ENCODE measurements around the gene LEMD2.

LEMD2 gene

DNA sequence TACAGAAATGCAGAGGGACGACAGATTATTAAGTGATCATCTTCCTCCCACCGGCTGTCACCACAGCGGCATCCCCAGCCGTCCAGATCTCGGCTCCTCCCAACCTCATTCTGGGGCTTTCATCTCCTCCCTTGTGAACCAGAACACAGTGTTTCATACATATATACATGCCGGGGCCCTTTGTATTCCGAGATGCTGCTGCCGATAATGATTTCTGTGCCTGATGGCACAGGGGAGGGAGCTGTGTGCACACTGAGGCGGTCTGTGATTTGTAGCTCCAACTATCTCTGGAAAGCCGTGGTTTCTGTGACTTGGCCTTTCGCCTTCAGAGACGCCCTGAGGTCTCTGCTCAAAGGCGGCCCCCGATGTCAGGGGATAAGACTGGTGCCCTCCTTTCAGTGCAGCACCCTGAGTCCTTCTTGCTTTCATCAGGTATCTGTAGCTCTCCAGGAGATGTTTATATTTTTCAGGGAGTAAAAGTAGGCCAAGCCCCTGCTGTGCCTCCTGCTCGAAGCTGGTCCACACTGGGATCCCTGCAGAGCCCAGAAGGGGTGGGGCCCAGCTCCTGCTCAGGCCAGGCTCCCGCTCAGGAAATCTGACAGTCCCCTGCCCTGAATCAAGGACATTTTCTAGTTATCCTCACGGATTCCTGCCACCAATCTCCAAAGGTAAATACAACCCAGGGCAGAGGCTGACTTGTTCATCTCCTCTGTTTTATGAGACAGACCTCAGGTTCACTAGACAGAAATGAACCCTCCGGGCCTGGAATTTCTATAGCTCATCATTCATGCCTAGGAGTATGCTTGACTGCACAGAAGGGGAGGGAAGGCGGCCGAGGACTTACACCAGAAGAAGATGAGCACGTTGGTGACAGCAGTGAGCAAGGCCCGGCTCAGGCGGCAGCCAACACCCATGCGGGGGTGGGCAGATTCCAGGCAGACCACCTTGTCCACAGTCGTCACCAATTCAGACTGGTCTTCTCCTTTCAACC lies 11.2 kb downstream of the LEMD2 start:
- DNase-seq (ENCODE audit: extremely low read depth in 1 of 2, low read depth in 1 of 2), result no peak

DNA sequence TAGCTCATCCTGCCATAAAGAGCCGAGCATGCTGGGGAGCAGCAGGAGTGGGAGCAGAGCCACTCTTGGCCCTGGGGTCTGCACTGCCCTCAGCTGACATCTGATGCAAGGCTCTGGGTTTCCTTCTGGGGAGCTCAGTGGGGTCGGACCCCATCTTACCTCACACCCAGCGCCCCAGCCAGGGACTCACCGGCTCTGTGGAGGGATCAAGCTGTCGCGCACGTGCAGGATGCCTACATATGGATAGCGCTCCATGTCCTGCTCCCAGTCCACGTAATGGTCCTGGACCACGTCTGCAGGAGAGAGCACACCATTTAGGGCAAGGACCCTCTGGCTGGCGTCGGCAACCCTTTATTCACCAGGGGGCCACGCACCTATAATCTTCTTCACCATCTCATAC lies 12.2 kb downstream of the LEMD2 start:
- no peak for DNase-seq (ENCODE audit: extremely low read depth in 1 of 2, low read depth in 1 of 2)

DNA sequence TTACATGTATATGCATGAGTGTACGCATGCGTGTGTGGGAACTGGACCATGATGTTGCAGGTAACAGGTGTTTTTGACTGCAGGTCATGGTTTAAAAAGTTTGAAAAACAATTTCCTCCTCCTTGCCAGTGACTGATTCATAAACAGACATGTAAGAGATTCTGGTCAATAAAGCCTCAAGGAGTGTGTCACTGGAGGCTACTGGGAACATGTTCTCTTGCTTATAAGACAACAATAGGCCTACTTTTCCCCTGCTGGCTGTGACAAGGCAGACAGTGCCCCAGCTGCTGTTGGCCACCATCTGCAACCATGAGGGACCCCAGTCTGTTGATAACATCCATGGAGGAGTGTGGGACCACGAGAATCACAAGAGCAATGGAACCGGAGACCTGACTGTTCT lies 12.7 kb downstream of the LEMD2 start:
- DNase-seq (ENCODE audit: extremely low read depth in 1 of 2, low read depth in 1 of 2), result no peak

DNA sequence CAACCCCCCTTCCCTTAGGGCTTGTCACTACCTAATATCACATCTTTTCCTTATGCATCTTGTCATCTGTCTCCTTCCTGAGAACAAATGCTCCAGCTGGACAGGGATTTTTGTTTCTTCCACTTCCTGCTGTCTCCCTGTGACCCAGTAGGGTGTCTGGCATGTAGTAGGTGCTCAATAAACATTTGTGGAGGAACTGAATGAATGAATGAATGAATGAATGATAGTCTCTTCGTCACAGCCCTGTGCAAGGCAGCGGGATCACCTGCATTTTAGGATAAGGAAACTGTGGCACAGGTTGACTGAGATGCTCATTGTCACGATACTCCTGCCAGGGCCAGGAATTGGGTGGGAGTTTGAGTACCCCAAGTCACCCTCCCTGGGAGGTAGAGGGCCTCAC lies 14.2 kb downstream of the LEMD2 start:
- DNase-seq (ENCODE audit: extremely low read depth in 1 of 2, low read depth in 1 of 2), result no peak

DNA sequence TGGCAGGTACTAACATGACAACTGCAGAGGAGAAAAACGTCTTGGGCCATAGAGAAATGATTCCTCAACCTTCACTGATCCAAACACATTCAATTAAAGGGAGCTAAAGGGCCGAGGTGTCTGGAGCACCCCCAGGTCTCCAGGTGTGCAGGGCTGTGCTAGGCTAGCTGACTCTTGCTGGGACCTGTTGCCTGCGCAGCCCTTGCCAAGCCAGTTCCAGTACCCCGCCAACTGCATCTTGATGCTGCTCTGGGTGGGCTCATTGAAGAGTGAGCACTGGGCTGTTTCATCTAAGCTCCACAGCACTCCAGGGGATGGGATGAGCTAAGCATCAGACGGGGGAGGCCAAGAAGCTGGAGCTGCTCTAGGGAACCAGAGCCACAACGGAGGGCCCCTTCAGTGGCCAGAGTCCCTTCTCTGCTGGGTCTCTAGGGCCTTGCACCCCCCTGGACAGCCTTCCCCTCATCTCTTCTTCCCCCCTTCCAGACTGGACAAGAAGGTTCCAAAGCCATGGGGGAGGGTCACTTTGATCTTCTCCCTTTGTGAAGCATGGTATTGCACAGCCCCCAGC lies 15.9 kb downstream of the LEMD2 start:
- DNase-seq (ENCODE audit: extremely low read depth in 1 of 2, low read depth in 1 of 2), result no peak

DNA sequence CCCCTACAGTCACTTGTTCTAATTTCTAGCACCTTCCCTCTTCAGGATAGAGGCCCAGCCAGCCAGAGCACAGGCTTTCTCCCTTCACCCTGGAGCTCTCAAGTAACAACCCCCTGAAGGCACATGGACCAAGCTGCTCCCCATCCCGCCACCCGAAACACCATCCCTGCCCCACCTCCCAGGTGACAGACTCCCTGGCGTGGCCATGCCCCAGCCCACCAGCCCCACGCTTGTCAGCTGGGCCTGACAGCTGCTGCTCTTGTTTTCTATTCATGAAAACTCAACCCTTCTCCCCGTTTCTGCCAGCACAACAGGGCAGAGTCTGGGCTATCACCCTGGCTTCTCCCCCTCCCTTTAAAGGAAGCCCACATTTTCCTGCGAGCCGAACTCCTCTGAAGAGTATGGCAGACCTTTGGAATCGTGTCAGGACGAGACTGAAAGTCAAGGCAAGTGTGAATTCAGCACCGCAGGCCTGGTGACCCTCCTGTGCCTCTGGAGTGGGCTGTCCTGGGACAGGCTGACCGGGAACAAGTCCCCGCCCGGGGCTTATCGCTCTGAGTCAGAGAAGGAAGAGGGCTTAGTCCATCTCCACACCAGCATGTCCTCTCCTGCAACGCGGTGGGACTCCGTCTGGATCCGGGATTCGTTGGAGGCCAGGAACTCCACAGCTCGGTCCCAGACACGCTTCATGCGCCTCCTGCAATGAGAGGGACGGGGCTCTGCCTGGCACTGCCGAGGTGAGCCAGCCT lies 16.7 kb downstream of the LEMD2 start:
- no peak for DNase-seq (ENCODE audit: extremely low read depth in 1 of 2, low read depth in 1 of 2)

DNA sequence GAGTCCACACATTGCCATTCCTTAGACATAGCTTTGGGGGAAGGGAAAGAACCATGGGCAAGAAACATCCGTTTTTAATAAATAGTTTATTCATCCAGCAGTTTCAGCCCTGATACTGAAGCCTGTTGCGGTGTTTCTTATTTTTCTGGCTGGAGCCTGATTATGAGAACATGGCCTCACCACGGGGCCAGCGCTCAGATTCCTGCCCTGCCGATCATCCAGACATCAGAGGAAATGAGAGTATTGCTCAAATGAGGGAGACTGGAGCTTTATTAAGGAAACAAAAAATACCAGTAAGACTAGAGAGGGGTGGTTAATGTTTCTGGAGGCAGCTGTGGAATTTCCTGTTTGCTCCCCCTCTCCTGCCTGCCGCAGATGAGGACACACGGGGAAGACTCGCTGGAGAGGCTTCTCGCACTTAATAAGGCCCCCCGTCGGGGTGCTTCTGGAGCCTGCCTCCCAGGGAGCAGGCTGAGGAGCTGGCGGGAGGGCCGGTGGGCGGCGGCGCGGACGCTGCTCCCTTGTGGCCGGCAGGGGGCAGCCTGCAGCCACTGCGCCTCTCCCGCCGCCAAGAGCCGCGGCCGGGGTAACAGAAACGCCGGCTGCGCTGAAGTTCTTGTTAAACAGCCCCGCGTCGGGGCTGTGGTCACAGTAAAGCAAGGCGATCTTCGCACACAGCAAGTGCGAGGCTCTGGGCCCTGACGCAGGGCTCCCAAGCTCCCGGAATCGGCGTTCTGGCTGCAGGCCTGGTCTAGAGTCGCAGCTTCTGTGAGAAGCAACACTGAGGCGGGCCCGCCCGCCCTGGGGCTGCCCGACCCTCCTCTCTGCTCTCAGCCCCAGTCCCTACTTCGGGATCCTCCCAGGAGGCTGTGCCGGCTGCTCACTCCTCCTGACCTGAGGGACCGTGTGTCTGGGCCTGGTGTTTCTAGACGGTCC lies 17.5 kb downstream of the LEMD2 start:
- peak in 1 of 2 donors; percentile 51 for DNase-seq (ENCODE audit: extremely low read depth in 1 of 2, low read depth in 1 of 2)

DNA sequence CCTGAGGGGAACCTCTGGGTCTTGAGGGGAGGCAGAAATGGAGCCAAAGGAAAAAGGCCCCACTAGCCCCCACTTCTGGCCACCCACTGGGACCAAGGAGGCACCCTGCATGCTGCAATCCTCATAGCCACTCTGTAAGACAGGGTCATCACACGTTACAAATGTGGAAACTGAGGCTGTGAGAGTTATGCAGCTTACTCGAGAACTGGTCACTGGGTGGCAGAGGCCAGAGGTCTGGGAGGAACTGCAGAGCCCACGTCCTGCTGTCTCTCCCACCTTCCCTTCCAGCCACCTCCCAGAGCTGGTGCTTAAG lies 18.1 kb downstream of the LEMD2 start:
- no peak for DNase-seq (ENCODE audit: extremely low read depth in 1 of 2, low read depth in 1 of 2)

DNA sequence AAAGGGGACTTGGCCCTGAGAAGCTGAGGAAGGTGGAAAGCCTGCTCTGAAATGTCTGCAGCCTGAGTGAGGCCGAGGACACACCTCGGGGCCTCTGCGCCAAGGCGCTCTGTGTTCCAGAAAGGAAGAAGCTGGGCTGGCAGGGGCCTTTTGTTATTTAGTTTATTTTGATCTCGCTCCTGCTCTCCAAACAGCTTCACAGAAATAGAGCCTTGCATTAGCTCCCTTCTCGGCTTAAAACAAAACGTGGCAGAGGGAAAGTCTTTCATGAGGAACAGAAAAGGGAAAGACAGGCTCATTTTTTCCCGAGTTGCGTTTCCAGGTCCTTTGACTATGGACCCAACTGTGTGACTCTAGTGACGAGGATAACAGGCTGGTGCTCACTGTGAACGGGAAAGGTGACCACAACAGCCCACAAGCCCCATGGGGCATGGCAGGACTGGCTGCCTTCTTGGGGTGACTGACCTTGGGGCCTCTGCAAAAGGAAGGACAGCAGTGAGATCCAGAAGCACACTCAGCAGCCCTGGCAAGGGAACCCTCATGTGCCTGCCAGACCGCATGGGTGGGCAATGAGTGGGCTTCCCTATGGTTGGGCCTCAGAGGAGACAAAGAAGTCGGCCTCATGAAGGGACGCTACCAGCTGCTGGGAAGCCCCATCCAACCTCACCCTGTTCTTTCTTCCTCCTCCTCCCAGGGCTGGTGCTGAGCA lies 18.7 kb downstream of the LEMD2 start:
- DNase-seq (ENCODE audit: extremely low read depth in 1 of 2, low read depth in 1 of 2), result no peak

DNA sequence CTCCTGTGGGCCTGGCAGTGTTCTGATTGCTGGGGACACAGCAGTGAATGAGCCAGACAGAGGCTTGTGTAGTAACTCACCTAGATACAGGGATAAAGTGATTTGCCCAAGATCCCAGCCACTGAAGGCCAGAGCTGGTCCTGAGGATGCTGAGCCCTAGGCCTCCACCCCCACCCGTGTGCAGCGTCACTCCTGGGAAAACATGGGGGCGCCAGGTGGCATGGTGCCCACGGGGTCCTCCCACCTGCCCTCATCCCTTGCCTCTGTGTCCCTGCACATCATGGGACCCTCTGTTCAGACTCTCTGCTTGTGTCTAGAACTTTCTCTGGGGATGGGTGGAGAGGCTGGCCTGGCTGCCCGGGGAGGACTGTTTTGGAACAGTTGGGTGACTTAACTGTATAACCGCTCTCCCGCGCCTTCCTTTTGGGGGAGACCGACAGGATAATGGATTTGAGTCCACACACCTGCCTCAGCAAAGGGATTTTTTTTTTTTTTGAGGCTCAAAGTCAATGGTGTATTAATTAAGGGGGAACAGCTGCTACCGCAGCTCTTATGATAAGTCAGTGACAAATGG lies 19.6 kb downstream of the LEMD2 start:
- DNase-seq (ENCODE audit: extremely low read depth in 1 of 2, low read depth in 1 of 2), result no peak

DNA sequence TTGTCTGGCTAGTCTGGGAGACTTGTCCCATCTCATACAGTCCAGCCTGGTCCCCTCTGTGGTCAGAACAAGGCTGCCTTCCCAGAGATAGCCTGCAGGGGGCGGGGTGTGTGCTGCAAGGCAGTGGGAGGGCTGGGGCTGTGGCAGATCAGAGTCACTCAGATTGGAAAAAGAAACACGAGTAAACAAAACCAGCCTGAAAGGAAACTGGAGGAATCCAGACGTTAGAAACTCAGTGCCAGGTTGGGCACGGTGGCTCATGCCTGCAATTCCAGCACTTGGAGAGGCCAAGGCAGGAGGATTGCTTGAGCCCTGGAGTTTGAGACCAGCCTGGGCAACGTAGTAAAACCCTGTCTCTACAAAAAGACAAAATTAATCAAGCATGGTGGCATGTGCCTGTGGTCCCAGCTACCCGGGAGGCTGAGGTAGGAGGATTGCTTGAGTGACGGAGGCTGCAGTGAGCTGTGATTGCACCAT lies 20.2 kb downstream of the LEMD2 start:
- peak in 1 of 2 donors; percentile 54 for DNase-seq (ENCODE audit: extremely low read depth in 1 of 2, low read depth in 1 of 2)

DNA sequence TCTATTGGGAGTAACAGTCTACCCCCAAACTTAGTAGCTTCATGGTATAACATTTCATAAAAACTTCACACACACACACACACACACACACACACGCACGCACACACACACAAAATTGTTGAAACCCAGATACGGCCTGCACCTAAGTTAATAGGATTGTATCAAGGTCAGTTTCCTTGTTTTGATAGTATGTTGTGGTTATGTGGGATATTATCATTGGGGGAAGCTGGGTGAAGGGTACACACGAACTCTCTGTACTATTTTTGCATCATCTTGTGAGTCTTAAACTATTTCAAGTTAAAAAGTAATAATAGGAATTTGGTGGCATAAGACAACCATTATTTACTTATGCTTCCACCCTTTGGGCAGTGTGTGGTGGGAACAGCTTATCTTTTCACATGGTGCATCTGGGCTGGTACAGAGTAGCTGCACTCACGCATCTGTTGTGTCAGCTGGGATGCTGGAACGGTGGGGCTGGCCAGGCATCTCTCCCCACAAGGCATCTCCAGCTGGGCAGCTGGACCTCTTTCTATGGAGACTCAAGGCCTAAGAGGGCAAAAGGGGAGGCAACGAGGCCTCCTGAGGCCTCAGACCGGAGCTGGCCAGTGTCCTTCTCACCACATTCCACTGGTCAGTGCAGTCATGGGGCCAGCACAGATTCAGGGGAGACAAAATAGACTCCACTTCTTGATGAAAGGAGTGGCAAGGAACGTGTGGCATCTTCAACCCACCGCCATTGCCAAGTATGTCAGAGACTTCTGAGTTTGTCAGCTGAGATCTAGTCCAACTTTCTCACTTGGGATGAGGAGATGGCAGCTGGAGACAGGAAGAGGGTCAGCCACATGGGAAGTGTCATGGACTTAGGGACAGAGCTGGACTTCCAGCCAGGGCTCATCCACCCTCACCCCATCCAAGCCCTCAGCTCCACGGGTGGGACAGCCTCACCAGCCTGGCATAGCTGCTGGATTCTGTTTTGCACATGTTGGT lies 21.7 kb downstream of the LEMD2 start:
- no peak for DNase-seq (ENCODE audit: extremely low read depth in 1 of 2, low read depth in 1 of 2)

DNA sequence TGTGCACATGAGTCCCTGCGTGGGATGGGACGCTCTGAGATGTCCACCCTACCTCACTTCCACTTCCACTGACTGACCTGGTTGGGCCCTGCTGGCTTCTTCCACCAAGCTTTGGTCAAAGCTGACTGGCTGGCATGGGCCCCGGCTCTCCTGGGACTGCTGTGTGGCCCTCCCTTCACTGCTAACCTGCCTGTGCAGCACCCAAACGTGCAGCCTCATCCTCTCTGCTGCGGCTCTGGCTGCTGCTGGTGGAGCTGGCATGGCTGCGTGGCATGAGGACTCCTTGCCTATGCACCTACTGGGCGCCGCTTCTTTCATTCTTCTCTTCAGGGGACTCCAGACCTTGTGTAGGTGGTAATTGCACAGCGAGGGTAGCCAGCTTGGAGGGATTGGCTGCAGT lies 23.6 kb downstream of the LEMD2 start:
- no peak for DNase-seq (ENCODE audit: extremely low read depth in 1 of 2, low read depth in 1 of 2)

DNA sequence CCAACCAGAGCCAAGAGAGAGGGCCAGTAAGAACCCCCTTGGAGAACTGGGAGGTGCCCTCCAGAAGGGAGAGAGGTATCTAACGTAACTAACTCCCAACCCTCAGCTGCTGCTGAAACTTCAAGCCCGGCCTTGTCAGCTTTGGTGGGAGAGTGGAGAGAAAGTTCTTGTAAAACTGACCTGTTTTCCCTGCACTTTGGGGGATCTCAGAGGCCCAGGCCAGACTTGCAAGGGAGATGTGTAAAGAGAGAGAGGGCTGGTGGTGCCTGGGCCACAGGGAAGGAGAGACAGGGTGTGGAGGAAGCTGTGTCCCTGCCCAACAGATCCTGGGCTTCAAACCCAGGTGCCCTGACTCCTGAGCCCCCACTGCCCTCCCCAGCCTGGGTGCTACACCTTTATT lies 24.9 kb downstream of the LEMD2 start:
- no peak for DNase-seq (ENCODE audit: extremely low read depth in 1 of 2, low read depth in 1 of 2)

DNA sequence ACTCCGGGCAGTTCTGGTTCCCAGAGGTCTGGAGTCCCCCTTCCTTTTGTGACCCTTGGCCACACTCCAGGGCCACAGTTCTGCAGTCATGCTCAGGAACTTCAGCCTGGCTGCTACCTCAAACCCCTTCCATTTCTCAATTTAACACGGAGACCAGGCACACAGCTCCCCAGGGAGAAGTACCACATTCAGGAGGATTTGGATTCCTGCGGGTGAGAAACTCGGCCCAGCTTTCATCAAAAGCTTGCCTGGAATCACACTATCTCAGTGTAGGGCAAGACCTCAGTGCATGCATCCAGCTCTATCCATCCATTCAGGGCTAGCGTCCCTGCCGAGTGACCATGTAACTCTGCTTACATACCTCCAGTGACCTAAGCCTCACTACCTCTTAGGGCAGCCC lies 25.4 kb downstream of the LEMD2 start:
- no peak for DNase-seq (ENCODE audit: extremely low read depth in 1 of 2, low read depth in 1 of 2)

DNA sequence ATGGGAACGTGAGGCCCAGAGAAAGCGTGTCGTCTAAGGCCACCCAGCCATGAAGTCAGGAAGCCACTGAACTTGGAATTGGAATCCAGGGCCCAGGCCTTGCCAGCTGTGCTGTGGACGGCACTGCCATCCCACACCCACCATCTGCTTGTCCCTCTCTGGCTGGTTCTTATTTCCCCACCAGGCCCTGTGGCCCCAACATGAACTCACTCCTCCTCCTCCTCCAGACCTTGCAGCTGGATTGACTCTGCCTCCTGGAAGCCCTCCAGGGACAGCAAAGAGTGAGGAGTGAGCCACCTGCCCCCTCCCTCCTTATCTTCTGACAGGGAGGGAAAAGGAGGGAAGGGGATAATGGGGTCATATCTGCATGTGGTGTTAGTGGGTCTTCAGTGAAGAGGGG lies 26.2 kb downstream of the LEMD2 start:
- no peak for DNase-seq (ENCODE audit: extremely low read depth in 1 of 2, low read depth in 1 of 2)

DNA sequence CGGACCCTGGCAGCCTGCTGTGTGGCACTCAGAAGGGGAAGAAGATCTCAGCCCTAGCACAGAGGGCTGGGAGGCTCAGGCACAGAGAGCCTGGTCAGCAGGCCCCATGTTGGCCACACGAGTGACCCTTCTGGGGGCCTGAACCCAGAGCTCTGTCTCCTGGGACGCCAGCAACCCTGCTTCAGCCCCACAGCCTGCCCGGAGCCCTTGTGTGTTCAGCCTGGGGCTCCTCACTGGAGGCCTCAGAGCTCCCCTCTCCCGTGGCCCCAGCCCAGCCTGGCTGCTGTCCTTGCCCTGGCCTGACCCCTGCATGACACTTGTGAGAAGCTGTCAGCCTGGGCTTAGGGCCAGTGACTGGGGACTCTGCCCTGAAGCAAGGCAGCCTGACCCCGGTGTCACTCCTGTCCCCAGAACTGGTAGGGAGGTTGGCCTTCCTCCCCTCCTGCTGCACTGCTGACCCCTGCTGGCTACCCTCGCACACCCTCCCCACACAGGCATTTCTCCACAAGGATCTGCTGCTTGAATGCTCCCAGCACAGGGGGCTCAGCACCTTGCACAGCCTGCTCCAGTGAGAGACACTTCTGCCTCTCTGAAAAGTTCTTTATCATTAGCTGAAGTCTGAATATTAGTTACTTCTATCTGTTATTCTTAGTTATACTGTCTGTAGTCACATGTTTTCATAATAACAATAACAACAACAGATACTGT lies 26.9 kb downstream of the LEMD2 start:
- peak in 1 of 2 donors; percentile 12 for DNase-seq (ENCODE audit: extremely low read depth in 1 of 2, low read depth in 1 of 2)

DNA sequence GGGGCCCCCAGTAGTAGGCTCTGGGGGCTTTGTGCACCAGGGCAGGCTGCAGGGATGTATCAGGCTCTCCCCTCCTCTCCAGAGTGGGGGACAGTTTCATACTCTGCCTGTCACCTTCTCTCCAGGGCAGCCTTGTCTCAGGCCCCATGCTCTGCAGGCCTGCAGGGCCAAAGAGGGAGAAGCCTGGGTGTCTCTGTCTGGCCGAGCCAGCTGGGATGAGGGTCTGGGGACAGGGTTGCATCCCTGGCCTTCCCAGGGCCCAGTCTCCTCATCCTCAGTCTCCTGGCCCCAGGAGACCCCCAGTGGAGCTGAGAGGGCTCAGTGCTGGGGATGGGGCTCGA lies 27.4 kb downstream of the LEMD2 start:
- DNase-seq (ENCODE audit: extremely low read depth in 1 of 2, low read depth in 1 of 2), result no peak
